CD14-positive monocyte (primary cell): ENCODE results near the gene PTPRQ. TPM values are rescaled to one million over a fixed set of nuclear protein-coding genes. Genes with fewer than 3 reads are reported as not detected.

Experiments
- DNase-seq, 3 donors: peaks; one replicate each; pipeline ENCODE4 v3.0.0-alpha.2; 2011 to 2022
- H2AFZ ChIP-seq: 2 replicates; pipeline ENCODE4 v1.6.0; 2012; ENCODE audit warnings: mild to moderate bottlenecking, low read depth, low read length, inconsistent platforms; ENCODE audit not compliant: insufficient read depth, poor library complexity, severe bottlenecking
- H3K27ac ChIP-seq, 2 donors: 1 replicate in 1 of 2; 2 replicates in 1 of 2; pipeline ENCODE4 v1.5.1; 2012 to 2013; ENCODE audit warnings: low read length in 2 of 2, control low read depth in 1 of 2, inconsistent platforms in 1 of 2, low read depth in 1 of 2, mild to moderate bottlenecking in 1 of 2
- H3K27me3 ChIP-seq, 2 donors: one replicate each; pipeline versions ENCODE4 v1.6.0 to v1.6.1; 2011 to 2013; ENCODE audit warnings: low read length in 2 of 2; ENCODE audit not compliant: control insufficient read depth in 2 of 2, insufficient read depth in 2 of 2
- H3K36me3 ChIP-seq, 2 donors: replicated peaks in 1 of 2; 1 replicate in 1 of 2; 2 replicates in 1 of 2; pipeline versions ENCODE4 v1.5.1 to v1.6.1; 2012 to 2013; ENCODE audit warnings: low read length in 2 of 2, control low read depth in 1 of 2, inconsistent platforms in 1 of 2, mild to moderate bottlenecking in 1 of 2; ENCODE audit not compliant: insufficient read depth in 2 of 2, control insufficient read depth in 1 of 2
- H3K4me1 ChIP-seq, 2 donors: 1 replicate in 1 of 2; 2 replicates in 1 of 2; pipeline versions ENCODE4 v1.5.1 to v1.6.1; 2012 to 2013; ENCODE audit warnings: low read length in 2 of 2, control low read depth in 1 of 2, inconsistent platforms in 1 of 2, mild to moderate bottlenecking in 1 of 2, moderate library complexity in 1 of 2; ENCODE audit not compliant: insufficient read depth in 2 of 2, control insufficient read depth in 1 of 2
- H3K4me2 ChIP-seq: replicated peaks from 2 replicates; pipeline ENCODE3; 2012; ENCODE audit warnings: low read length, moderate library complexity, mild to moderate bottlenecking; ENCODE audit not compliant: poor library complexity, severe bottlenecking; ENCODE audit errors: extremely low read depth
- H3K4me3 ChIP-seq, 3 experiments: fragments of 200-600 bp in 1 of 3; sonication (generic) in 1 of 3; replicated peaks in 1 of 3; 1 replicate in 2 of 3; 2 replicates in 1 of 3; pipeline ENCODE4 v1.5.1; 2011 to 2013; ENCODE audit warnings: low read length in 3 of 3, mild to moderate bottlenecking in 3 of 3, control low read depth in 2 of 3, low read depth in 2 of 3, inconsistent platforms in 1 of 3, moderate library complexity in 1 of 3
- H3K79me2 ChIP-seq: 2 replicates; pipeline ENCODE4 v1.6.0; 2012; ENCODE audit warnings: mild to moderate bottlenecking, control low read depth, inconsistent platforms, low read length, moderate library complexity; ENCODE audit not compliant: insufficient read depth
- H3K9ac ChIP-seq: 2 replicates; pipeline ENCODE4 v1.6.0; 2017; ENCODE audit warnings: low read length, mild to moderate bottlenecking; ENCODE audit not compliant: insufficient read depth, poor library complexity, severe bottlenecking
- H3K9me3 ChIP-seq, 2 donors: replicated peaks in 1 of 2; 1 replicate in 1 of 2; 2 replicates in 1 of 2; pipeline versions ENCODE4 v1.5.1 to v1.6.1; 2012 to 2013; ENCODE audit warnings: low read length in 2 of 2, control low read depth in 1 of 2; ENCODE audit not compliant: control insufficient read depth in 1 of 2, insufficient read depth in 1 of 2
- H4K20me1 ChIP-seq: 2 replicates; pipeline ENCODE4 v1.6.0; 2012; ENCODE audit warnings: mild to moderate bottlenecking, low read length, control low read depth, moderate library complexity; ENCODE audit not compliant: insufficient read depth
- H3K27ac Mint-ChIP-seq, 7 donors: one replicate each; pipeline ENCODE4 v1.8.0; 2020; ENCODE audit warnings: mild to moderate bottlenecking in 7 of 7, mixed read lengths in 7 of 7, moderate library complexity in 6 of 7, inconsistent platforms in 2 of 7
- H3K27me3 Mint-ChIP-seq, 3 donors: one replicate each; pipeline ENCODE4 v1.8.0; 2021 to 2022; ENCODE audit warnings: low read depth in 3 of 3, mild to moderate bottlenecking in 3 of 3, mixed read lengths in 3 of 3, moderate library complexity in 3 of 3, inconsistent platforms in 1 of 3
- H3K36me3 Mint-ChIP-seq, 2 donors: one replicate each; pipeline ENCODE4 v1.8.0; 2020; ENCODE audit warnings: mixed read lengths in 2 of 2, inconsistent platforms in 1 of 2, mild to moderate bottlenecking in 1 of 2
- H3K4me1 Mint-ChIP-seq: one replicate; pipeline ENCODE4 v1.8.0; 2020; ENCODE audit warnings: mild to moderate bottlenecking, mixed read lengths
- H3K4me3 Mint-ChIP-seq, 2 donors: one replicate each; pipeline ENCODE4 v1.8.0; 2020; ENCODE audit warnings: mild to moderate bottlenecking in 2 of 2, mixed read lengths in 2 of 2, moderate library complexity in 1 of 2
- H3K9me3 Mint-ChIP-seq, 7 donors: one replicate each; pipeline ENCODE4 v1.8.0; 2020 to 2022; ENCODE audit warnings: mixed read lengths in 7 of 7, mild to moderate bottlenecking in 6 of 7, moderate library complexity in 6 of 7, inconsistent platforms in 2 of 7
- WGBS: methylation state at CpG from one replicate; pipeline ENCODE4 v1.1.5; 2013; ENCODE audit warnings: missing lambda C conversion rate; ENCODE audit not compliant: insufficient coverage; 5-methylcytosine and 5-hydroxymethylcytosine counted together
- intact Hi-C, 2 donors: fragments of 100-400 bp; cut with micrococcal nuclease; formaldehyde crosslinking; loops; one replicate each; pipeline versions ENCODE4 v1.15.0 to v1.15.1; 2023
- polyA plus RNA-seq, 3 donors: library from polyadenylated mRNA; depleted of rRNA in 1 of 3; unstranded in 2 of 3; stranded (reverse) in 1 of 3; fragments of 300-500 nt in 2 of 3; fragments of >200 nt in 1 of 3; fragmentation: Illumina TruSeq in 2 of 3; gene quantifications; 1 replicate in 2 of 3; 2 replicates in 1 of 3; pipeline ENCODE4 v1.2.3, GENCODE V29; 2012 to 2021
- TF ChIP-seq, protein P1 (sequence below): fragments of 200-600 bp; IDR thresholded peaks from one replicate; pipeline ENCODE4 v1.8.0; 2022; ENCODE audit warnings: antibody characterized with exemption, mild to moderate bottlenecking

Gene PTPRQ
- polyA plus RNA-seq, 3 donors = not detected

DNA sequence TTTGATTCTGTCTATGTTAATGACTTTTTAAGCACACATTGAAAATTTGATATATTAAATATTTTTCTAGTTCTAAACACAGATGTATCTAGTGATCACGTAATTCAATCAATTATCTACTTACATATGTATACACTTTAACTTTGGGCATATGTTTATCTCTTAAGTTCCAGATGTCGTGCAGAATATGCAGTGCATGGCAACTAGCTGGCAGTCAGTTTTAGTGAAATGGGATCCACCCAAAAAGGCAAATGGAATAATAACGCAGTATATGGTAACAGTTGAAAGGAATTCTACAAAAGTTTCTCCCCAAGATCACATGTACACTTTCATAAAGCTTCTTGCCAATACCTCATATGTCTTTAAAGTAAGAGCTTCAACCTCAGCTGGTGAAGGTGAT lies 105.3 kb downstream of the PTPRQ start:
- no peak overlapping the region for H3K4me3 ChIP-seq
- no CpG with 5 or more reads among the region's 3 CpGs for WGBS
- H3K4me3 Mint-ChIP-seq = no peak overlapping the region
- H3K36me3 Mint-ChIP-seq = no peaks in the 10 kb centered on the region
- H2AFZ ChIP-seq = no peak overlapping the region
- TF ChIP-seq, protein P1, sequence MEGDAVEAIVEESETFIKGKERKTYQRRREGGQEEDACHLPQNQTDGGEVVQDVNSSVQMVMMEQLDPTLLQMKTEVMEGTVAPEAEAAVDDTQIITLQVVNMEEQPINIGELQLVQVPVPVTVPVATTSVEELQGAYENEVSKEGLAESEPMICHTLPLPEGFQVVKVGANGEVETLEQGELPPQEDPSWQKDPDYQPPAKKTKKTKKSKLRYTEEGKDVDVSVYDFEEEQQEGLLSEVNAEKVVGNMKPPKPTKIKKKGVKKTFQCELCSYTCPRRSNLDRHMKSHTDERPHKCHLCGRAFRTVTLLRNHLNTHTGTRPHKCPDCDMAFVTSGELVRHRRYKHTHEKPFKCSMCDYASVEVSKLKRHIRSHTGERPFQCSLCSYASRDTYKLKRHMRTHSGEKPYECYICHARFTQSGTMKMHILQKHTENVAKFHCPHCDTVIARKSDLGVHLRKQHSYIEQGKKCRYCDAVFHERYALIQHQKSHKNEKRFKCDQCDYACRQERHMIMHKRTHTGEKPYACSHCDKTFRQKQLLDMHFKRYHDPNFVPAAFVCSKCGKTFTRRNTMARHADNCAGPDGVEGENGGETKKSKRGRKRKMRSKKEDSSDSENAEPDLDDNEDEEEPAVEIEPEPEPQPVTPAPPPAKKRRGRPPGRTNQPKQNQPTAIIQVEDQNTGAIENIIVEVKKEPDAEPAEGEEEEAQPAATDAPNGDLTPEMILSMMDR = no peak
- H3K79me2 ChIP-seq = no peaks in the 10 kb centered on the region
- DNase-seq = no peak
- no peak overlapping the region for H3K9ac ChIP-seq
- H3K4me1 ChIP-seq = no peaks in the 10 kb centered on the region
- no peaks in the 10 kb centered on the region for H3K36me3 ChIP-seq
- no peak overlapping the region for H3K4me2 ChIP-seq
- H3K27me3 ChIP-seq = no peaks in the 10 kb centered on the region
- no peak overlapping the region for H3K27ac ChIP-seq
- H3K9me3 ChIP-seq = no peaks in the 10 kb centered on the region
- H3K4me1 Mint-ChIP-seq = no peaks in the 10 kb centered on the region
- peaks cover 0 to 2% (median 0%) of the 10 kb centered on the region in 3 donors for H3K27me3 Mint-ChIP-seq
- no peaks in the 10 kb centered on the region for H4K20me1 ChIP-seq
- intact Hi-C loops = no loop called here
- no peak overlapping the region for H3K27ac Mint-ChIP-seq
- H3K9me3 Mint-ChIP-seq = no peaks in the 10 kb centered on the region

DNA sequence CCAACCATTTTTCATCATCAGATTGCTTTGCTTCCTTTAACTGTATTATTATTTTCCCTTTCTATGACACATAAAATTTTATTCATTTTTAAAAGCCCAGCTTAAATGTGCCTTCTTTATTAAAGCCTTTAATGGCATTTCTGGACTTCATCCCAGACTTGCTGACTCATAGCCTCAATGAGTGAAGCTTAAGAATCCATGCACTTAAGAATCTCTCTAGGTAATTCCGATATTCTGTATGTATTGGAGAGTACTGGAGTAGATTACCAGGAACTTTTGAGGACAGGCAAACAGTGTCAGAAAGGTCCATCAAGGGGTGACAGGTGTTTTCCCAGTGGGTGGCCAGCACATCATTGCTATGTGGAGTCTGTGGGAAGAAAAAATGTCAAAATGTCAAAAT lies 107.9 kb downstream of the PTPRQ start:
- no peak overlapping the region for H3K4me3 Mint-ChIP-seq
- no peaks in the 10 kb centered on the region for H3K9me3 Mint-ChIP-seq
- H3K79me2 ChIP-seq = no peaks in the 10 kb centered on the region
- 100% methylated on average over 1 of the region's 1 CpG for WGBS
- H3K36me3 ChIP-seq = no peaks in the 10 kb centered on the region
- no peaks in the 10 kb centered on the region for H3K4me1 ChIP-seq
- no peak overlapping the region for H3K4me2 ChIP-seq
- no peak overlapping the region for H3K27ac Mint-ChIP-seq
- no peaks in the 10 kb centered on the region for H3K9me3 ChIP-seq
- H4K20me1 ChIP-seq = no peaks in the 10 kb centered on the region
- no peak overlapping the region for H3K27ac ChIP-seq
- H3K36me3 Mint-ChIP-seq = no peaks in the 10 kb centered on the region
- no peak overlapping the region for H3K4me3 ChIP-seq
- peaks cover 4% of the 10 kb centered on the region for H3K4me1 Mint-ChIP-seq
- no peak overlapping the region for H3K9ac ChIP-seq
- DNase-seq = no peak
- intact Hi-C loops = no loop called here
- H3K27me3 ChIP-seq = no peaks in the 10 kb centered on the region
- no peak overlapping the region for H2AFZ ChIP-seq
- TF ChIP-seq, protein P1 = no peak
- peaks cover 0 to 3% (median 0%) of the 10 kb centered on the region in 3 donors for H3K27me3 Mint-ChIP-seq
